GM18519 (cell line): Measurements from ENCODE around the gene IL1RAPL2.

Experiments used
- ATAC-seq: cut with Tn5 transposase; IDR thresholded peaks from one replicate; pipeline ENCODE4 v1.9.1; 2021; ENCODE audit warnings: mild to moderate bottlenecking, moderate library complexity; ENCODE audit not compliant: unreplicated experiment, low FRiP score

IL1RAPL2 gene

GRCh38 chrX:105347373-105347772 lies 781.4 kb downstream of the IL1RAPL2 start:
- no peak for ATAC-seq

GRCh38 chrX:105349476-105349875 lies 783.5 kb downstream of the IL1RAPL2 start:
- no peak for ATAC-seq

- no peak for ATAC-seq
Measured at GRCh38 chrX:105375816-105376215, 809.8 kb downstream of the IL1RAPL2 start.

- ATAC-seq = no peak
Measured at GRCh38 chrX:105424729-105425128, 858.7 kb downstream of the IL1RAPL2 start.

- no peak for ATAC-seq
Measured at GRCh38 chrX:105451401-105451800, 885.4 kb downstream of the IL1RAPL2 start.

- no peak for ATAC-seq
Measured at GRCh38 chrX:105458846-105459245, 892.8 kb downstream of the IL1RAPL2 start.

DNA sequence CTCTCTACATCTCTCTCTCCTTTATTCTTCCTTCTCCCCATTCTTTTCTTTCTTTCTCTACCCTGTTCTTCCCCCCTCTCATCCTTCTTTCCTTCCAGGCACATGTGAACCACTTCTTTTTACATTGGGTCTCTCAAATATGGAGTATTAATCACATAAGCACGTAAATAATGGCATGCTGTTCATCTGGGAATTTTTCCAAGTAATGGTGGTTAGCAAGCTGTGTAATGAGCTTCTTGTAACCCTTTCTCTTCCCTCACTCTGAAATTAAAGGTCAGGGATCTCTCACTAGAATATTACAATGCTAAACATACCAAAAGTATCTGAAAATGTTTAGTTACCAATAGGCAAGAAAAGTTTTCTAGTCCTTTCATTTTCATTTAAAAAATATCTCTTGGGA lies 894.4 kb downstream of the IL1RAPL2 start:
- no peak for ATAC-seq

- no peak for ATAC-seq
Measured at GRCh38 chrX:105461016-105461415, 895.0 kb downstream of the IL1RAPL2 start.

GRCh38 chrX:105462186-105462585 lies 896.2 kb downstream of the IL1RAPL2 start:
- no peak for ATAC-seq

DNA sequence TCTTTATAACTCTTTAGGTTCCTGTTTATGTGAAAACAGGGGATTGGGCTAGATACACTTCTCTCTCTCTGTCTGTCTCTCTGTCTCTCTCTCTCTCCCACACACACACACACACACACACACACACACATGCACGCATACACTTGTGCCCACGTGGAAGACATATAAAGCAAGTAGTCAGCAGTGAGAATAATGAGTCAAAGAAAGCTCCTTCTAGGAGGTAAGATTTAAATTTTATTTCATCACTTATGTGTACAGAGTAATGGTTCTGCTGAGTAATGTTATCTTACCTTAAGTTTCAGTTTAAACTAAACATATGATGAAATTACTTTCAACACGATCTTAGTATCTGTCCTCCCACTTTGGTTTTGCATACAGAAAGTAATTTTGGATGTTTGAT lies 897.5 kb downstream of the IL1RAPL2 start:
- no peak for ATAC-seq

DNA sequence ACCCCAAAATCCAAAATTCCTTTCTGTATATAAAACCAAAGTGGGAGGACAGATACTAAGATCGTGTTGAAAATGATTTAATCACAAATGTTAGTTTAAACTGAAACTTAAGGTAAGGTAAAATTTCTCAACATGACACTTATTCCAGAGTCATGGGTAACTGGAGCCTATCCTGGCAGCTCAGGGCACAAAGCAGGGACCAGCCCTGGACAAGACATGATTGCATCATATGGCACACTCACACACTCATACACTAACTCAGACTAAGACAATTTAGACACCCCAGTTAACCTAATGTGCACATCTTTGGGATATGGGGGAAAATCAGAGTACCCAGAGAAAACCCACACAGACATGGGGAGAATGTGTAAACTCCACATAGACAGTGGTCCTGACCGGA lies 898.6 kb downstream of the IL1RAPL2 start:
- ATAC-seq = no peak

DNA sequence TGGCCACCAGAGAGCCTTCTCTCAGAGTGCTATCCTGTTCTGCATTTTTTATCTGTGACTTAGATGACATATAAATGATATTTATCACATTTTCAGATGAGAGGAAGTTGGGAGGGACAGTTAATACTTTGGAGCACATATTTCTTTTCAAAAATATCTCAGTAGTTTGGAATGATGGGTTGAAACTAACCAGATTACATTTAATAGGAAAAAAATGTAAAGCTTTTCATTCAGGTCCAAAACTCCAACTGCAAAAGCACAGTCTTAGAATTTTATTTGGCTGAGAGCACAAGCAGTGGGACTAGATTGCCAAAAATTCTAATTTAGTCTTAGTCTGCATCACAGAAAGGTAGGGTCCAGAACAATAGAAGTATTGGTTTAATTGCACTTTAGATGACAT lies 902.7 kb downstream of the IL1RAPL2 start:
- ATAC-seq = no peak

GRCh38 chrX:105471597-105471996 lies 905.6 kb downstream of the IL1RAPL2 start:
- no peak for ATAC-seq

- no peak for ATAC-seq
Measured at GRCh38 chrX:105475801-105476200, 909.8 kb downstream of the IL1RAPL2 start.

DNA sequence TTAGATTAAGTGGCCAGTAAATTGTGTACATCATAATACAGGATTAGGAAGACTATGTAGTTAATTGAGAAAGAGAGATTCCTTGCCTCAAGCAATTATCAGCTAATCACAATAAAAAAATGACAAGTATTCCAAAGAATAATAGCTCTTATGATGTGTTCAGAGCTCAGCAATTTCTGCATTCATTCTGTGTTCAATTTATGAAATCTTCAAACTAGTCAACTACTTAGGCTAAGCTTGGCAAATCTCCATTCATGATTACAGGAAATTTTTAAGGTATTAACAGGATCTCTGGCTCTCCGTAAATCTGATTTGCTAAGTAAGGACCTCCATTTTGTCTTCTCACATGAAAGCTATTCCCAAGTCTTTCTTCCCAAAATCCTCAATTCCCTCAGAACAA lies 911.4 kb downstream of the IL1RAPL2 start:
- ATAC-seq = no peak

- ATAC-seq = no peak
Measured at GRCh38 chrX:105480646-105481310, 914.8 kb downstream of the IL1RAPL2 start.

DNA sequence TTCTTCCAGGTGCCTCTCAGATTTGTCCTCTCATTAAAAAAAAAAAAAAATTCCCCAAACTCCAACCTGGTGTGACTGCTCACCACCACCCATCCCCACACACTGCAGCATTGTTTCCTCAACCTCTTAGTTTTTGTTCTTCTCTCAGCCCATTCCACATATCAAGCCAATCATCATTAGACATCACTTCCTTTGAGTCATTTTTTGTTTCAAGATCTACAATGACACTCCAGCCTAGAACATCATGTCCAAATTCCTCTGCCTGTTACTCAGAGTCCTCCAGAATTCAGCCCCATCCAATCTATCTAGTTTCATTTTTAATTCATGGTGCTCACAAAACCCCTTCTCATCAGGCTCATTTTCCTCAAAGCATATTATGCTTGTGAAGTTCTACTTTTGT lies 917.0 kb downstream of the IL1RAPL2 start:
- no peak for ATAC-seq

- ATAC-seq = no peak
Measured at GRCh38 chrX:105488716-105489115, 922.7 kb downstream of the IL1RAPL2 start.

GRCh38 chrX:105495376-105495775 lies 929.4 kb downstream of the IL1RAPL2 start:
- no peak for ATAC-seq

DNA sequence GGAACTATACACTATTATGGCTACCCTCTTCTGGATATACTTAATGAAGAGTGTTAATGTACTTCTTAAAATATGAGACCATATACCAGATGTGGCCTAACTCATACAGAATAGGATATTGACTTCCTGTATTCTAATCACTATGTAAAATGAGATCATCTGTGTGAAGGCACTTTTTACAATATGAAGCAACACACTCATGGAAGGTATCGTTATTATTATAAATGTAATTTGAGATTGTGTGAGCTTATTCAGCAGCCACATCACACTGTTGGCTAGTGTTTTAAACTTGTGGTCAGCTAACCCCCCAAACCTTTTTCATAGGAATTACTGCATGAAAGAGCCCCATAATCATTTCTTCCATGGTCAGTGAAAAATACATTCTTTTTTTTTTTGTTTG lies 936.3 kb downstream of the IL1RAPL2 start:
- ATAC-seq = no peak

DNA sequence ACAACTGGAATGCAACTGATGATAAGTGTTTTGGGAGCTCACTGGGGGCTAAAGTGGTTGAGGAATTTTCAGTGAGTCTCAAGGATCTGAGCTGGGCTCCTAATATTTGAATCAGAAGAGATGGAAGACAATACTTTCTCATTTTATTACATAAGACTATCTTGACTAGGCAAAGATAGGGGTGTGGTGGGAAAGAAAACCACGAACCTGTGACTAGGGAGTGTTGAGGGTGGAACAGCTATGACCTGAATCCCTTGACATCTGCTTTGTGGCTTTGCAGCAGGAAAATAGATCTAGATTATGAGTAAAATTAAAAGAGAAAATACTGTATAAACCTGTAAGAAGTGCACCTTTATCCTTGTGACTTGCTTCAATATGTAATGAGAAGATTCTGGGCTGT lies 949.6 kb downstream of the IL1RAPL2 start:
- no peak for ATAC-seq

GRCh38 chrX:105526431-105526830 lies 960.4 kb downstream of the IL1RAPL2 start:
- ATAC-seq = no peak

- no peak for ATAC-seq
Measured at GRCh38 chrX:105527759-105528158, 961.8 kb downstream of the IL1RAPL2 start.
